Measurements from ENCODE around the gene RND3.

- TF ChIP-seq CTCF (conservative IDR thresholded peaks at IDR 0.05) (no peak), ZFX (IDR thresholded peaks at IDR 0.05) (no peak)
These were observed 34.8 kb upstream of the RND3 start for GRCh38 chr2:150522269-150522668.
